Sigmoid colon (tissue), 3 donors: ENCODE measurements around the gene CHTF18.

Experiments
- CTCF ChIP-seq, 4 experiments: fragments of 450-650 bp in 3 of 4; fragments of 200-600 bp in 1 of 4; IDR thresholded peaks; one replicate each; pipeline ENCODE4 v1.5.1; 2016 to 2019; ENCODE audit warnings: antibody characterized with exemption in 4 of 4, mild to moderate bottlenecking in 3 of 4, moderate library complexity in 2 of 4
- POLR2A ChIP-seq, 2 donors: fragments of 450-650 bp; IDR thresholded peaks; one replicate each; pipeline ENCODE4 v1.6.1; 2016; ENCODE audit warnings: antibody characterized with exemption in 2 of 2, mild to moderate bottlenecking in 2 of 2, moderate library complexity in 2 of 2

DNA sequence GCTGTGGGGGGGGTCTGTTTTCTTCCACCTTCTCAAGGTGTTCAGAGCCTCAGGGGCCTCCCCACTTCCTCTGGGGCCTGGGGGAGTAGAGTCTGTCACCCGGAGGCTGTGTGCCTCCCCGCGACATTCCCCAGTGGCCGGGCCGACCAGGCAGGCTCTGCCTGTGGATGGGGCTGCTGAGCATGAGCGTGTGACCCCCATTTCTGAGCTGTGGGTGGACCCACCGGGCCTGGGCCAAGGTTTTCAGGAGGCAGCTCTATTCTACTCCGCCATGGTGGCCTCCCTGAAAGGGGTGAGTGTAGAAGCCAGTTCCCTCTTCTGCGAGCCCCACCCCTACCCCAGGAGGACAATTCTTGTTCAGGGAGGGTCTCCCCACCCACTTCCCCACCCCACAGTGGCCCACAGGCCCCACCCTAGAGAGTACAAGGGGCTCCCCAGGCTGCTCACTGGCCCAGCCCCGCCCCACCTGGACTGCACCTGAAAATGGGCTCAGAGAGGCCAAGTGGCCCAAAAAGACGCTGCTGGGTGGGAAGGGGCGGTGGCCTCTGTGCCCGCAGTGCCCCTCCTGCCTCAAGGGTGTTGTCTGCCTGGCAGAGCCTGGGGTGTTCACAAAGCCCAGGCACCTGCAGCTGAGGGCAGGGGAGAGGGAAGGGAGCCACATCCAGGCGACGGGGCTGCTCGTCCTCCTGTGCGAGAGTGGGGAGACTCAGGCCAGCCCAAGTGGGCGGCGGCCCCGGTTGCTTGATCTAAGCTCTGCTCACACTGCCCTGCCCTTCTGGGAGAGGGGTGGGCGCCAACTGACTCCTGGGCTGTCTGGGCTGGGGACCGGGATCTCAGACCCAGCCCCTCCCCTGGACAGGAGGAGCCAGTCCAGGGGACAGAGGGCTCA, 26.6 kb upstream of the CHTF18 start:
- no peak for TF ChIP-seq CTCF (IDR thresholded peaks at IDR 0.05)
- no peak for TF ChIP-seq POLR2A (IDR thresholded peaks at IDR 0.05)
